ENCODE data around the gene ARL2. TPM values are rescaled to one million over a fixed set of nuclear protein-coding genes. Genes with fewer than 3 reads are reported as not detected.

ARL2 gene
- total RNA-seq, 1 experiment from 2014 or later: 249 TPM

- DNase-seq: no peak
- H3K9me3 ChIP-seq: no peaks in the 10 kb centered on the region
- no peaks in the 10 kb centered on the region for H3K36me3 ChIP-seq
- no peak overlapping the region for H3K4me3 ChIP-seq
- no peaks in the 10 kb centered on the region for H3K27me3 ChIP-seq
Observed at GRCh38 chr11:65058012-65058411, 44.1 kb downstream of the ARL2 start.

GRCh38 chr11:65058419-65059054, 44.6 kb downstream of the ARL2 start, which contains the start of gene NAALADL1:
NAALADL1 (minus strand) TSS chr11:65058553; CDS start chr11:65058521, 32 bp downstream.
- no peak for DNase-seq
- no peaks in the 10 kb centered on the region for H3K36me3 ChIP-seq
- H3K27me3 ChIP-seq: no peaks in the 10 kb centered on the region
- no peak within 1 kb of the TSS for H3K4me3 ChIP-seq
- no peaks in the 10 kb centered on the region for H3K9me3 ChIP-seq

DNA sequence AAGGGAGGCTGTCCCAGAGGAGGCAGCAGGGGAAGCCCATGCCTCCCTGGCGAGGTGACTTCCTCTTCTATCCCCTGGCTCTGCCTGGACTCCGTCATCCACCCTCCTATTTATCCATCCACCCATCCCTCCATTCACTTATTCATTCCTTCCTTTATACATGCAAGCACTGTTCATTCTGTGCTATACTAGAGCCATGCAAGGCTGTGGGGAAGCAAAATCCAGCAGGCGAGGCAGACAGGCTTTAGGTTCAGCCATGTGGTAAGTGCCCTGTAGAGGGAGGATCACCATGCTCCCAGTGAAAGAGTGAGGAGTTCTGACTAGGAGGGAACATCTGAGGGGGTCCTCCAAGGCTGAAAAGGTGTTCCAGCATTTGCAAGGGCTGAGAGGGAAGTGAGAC, 45.6 kb downstream of the ARL2 start:
- Histone ChIP-seq H3K27me3 (no peaks in the 10 kb centered on the region), H3K9me3 (no peaks in the 10 kb centered on the region), H3K4me3 (no peak overlapping the region), H3K36me3 (no peaks in the 10 kb centered on the region)
- DNase-seq: no peak

DNA sequence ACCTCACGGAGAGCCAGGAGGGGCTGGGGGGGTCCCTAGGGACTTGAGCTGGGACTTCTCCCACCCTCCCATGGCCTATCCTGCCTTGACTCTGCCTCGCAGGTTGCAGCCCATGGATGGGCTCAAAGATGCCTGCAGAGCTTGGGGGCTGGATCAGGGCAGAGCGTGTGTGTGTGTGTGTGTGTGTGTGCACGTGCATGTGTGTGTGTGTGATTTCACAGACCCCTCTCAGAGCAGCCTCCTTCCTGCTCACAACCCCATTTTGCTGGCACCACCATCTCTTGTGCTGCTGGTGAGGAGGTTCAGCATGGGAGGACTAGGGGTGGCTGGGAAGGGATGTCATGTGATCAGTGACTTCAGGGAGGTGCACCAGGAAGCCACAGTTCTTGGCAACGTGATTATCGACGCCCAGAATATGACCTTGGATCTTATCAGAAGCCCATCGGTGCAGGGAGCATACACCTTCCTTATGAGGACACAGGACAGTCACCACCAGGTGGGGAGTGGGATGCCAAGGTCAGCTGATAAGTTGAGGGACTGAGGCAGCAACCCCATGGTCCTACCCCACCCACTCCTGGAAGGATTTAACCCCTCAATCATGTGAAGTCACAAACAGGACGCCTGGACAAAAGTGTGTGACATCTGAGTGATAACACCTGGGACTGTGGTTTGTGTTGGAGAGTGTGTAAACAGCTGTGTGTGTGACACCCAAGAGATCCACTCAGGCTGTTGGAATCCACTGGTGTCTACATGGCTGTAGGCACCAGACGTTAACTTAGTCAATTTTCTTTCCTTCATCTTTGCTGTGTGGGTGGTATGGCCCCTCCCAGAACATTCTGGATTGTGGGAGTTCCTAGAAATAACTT, 46.2 kb downstream of the ARL2 start:
- no peaks in the 10 kb centered on the region for H3K27me3 ChIP-seq
- H3K4me3 ChIP-seq: no peak overlapping the region
- no peak for DNase-seq
- no peaks in the 10 kb centered on the region for H3K36me3 ChIP-seq
- H3K9me3 ChIP-seq: no peaks in the 10 kb centered on the region

- DNase-seq: peak; percentile 25
Observed at GRCh38 chr11:65060913-65061408, 47.0 kb downstream of the ARL2 start.

DNA sequence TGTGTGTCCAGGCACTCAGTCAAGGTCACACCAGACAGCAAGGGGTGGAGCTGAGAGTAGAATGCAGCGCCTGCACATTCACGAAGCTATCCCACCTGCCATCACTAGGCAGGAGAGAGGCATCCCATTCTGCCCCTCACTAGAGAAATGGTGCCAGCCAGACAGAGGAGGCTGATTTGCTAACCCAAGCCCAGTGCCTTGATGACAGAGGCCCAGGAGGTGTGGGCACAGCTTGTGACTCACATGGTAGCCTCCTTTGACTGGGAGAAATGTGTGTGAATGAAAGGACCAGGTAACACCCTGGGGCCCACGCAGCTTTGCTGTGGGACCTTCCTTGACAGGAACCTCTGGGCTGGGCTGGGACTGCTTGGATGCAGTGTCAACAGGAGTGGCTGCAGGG, 49.6 kb downstream of the ARL2 start:
- H3K36me3 ChIP-seq: no peaks in the 10 kb centered on the region
- no peaks in the 10 kb centered on the region for H3K9me3 ChIP-seq
- H3K4me3 ChIP-seq: no peak overlapping the region
- DNase-seq: no peak
- H3K27me3 ChIP-seq: no peaks in the 10 kb centered on the region

More at GRCh38 chr11:65060913-65061408, 47.0 kb downstream of the ARL2 start:
- Histone ChIP-seq H3K9me3 (no peaks in the 10 kb centered on the region), H3K36me3 (no peaks in the 10 kb centered on the region), H3K4me3 (no peak overlapping the region), H3K27me3 (no peaks in the 10 kb centered on the region)

- no peak for DNase-seq
- no peak overlapping the region for H3K4me3 ChIP-seq
- H3K27me3 ChIP-seq: no peaks in the 10 kb centered on the region
- H3K36me3 ChIP-seq: no peaks in the 10 kb centered on the region
- no peaks in the 10 kb centered on the region for H3K9me3 ChIP-seq
Observed at GRCh38 chr11:65064847-65065240, 50.9 kb downstream of the ARL2 start.

- no peak for DNase-seq
- no peaks in the 10 kb centered on the region for H3K27me3 ChIP-seq
- no peaks in the 10 kb centered on the region for H3K9me3 ChIP-seq
- H3K4me3 ChIP-seq: no peak overlapping the region
- H3K36me3 ChIP-seq: no peaks in the 10 kb centered on the region
Observed at GRCh38 chr11:65065851-65066250, 51.9 kb downstream of the ARL2 start.

- H3K27me3 ChIP-seq: no peaks in the 10 kb centered on the region
- no peak overlapping the region for H3K4me3 ChIP-seq
- no peaks in the 10 kb centered on the region for H3K36me3 ChIP-seq
- DNase-seq: no peak
- no peaks in the 10 kb centered on the region for H3K9me3 ChIP-seq
Observed at GRCh38 chr11:65066315-65066714, 52.4 kb downstream of the ARL2 start.

GRCh38 chr11:65066805-65067291, 52.9 kb downstream of the ARL2 start:
- DNase-seq: no peak
- Histone ChIP-seq H3K27me3 (no peaks in the 10 kb centered on the region), H3K9me3 (no peaks in the 10 kb centered on the region), H3K4me3 (no peak overlapping the region), H3K36me3 (no peaks in the 10 kb centered on the region)

GRCh38 chr11:65067446-65067845, 53.5 kb downstream of the ARL2 start:
- no peak overlapping the region for H3K4me3 ChIP-seq
- no peaks in the 10 kb centered on the region for H3K9me3 ChIP-seq
- H3K36me3 ChIP-seq: no peaks in the 10 kb centered on the region
- no peak for DNase-seq
- no peaks in the 10 kb centered on the region for H3K27me3 ChIP-seq

GRCh38 chr11:65069217-65069616, 55.3 kb downstream of the ARL2 start:
- no peak for DNase-seq
- H3K36me3 ChIP-seq: no peaks in the 10 kb centered on the region
- no peak overlapping the region for H3K4me3 ChIP-seq
- no peaks in the 10 kb centered on the region for H3K9me3 ChIP-seq
- H3K27me3 ChIP-seq: no peaks in the 10 kb centered on the region

Other genes with a start within 250 kb of the ARL2 start
- 70.1 and 72.2 TPM in 2 replicates for gene SF1, start 235.6 kb upstream of the ARL2 start, total RNA-seq (2014; rRNA removed; shearing (Covaris generic); ENCODE audit: low replicate concordance)
- 6.2 and 14.8 TPM in 2 replicates for gene MAP4K2, start 210.9 kb upstream of the ARL2 start, total RNA-seq (2014; rRNA removed; shearing (Covaris generic); ENCODE audit: low replicate concordance)
- 9.2 and 13.3 TPM in 2 replicates for gene MEN1, start 203.6 kb upstream of the ARL2 start, total RNA-seq (2014; rRNA removed; shearing (Covaris generic); ENCODE audit: low replicate concordance)
- gene CDC42BPG, start 169.5 kb upstream of the ARL2 start, total RNA-seq (2014; rRNA removed; shearing (Covaris generic); ENCODE audit: low replicate concordance): 0.07 and 0.36 TPM in 2 replicates
- gene EHD1, start 135.5 kb upstream of the ARL2 start, total RNA-seq (2014; rRNA removed; shearing (Covaris generic); ENCODE audit: low replicate concordance): 62.9 and 64.8 TPM in 2 replicates
- gene ATG2A, start 97.0 kb upstream of the ARL2 start, total RNA-seq (2014; rRNA removed; shearing (Covaris generic); ENCODE audit: low replicate concordance): 4.6 and 18.6 TPM in 2 replicates
- 5.4 and 8.8 TPM in 2 replicates for gene PPP2R5B, start 89.5 kb upstream of the ARL2 start, total RNA-seq (2014; rRNA removed; shearing (Covaris generic); ENCODE audit: low replicate concordance)
- not detected in 2 replicates for gene GPHA2, start 78.3 kb upstream of the ARL2 start, total RNA-seq (2014; rRNA removed; shearing (Covaris generic); ENCODE audit: low replicate concordance)
- not detected in 2 replicates for gene MAJIN, start 42.1 kb upstream of the ARL2 start, total RNA-seq (2014; rRNA removed; shearing (Covaris generic); ENCODE audit: low replicate concordance)
- 1.3 TPM in 1 of 2 replicates, not detected in the other for gene BATF2, start 17.2 kb upstream of the ARL2 start, total RNA-seq (2014; rRNA removed; shearing (Covaris generic); ENCODE audit: low replicate concordance)
- 11.2 and 18.5 TPM in 2 replicates for gene SNX15, start 13.3 kb downstream of the ARL2 start, total RNA-seq (2014; rRNA removed; shearing (Covaris generic); ENCODE audit: low replicate concordance)
- 42.1 and 54.8 TPM in 2 replicates for gene SAC3D1, start 27.1 kb downstream of the ARL2 start, total RNA-seq (2014; rRNA removed; shearing (Covaris generic); ENCODE audit: low replicate concordance)
- not detected in 2 replicates for gene NAALADL1, start 44.4 kb downstream of the ARL2 start, total RNA-seq (2014; rRNA removed; shearing (Covaris generic); ENCODE audit: low replicate concordance)
- gene CDCA5, start 69.9 kb downstream of the ARL2 start, total RNA-seq (2014; rRNA removed; shearing (Covaris generic); ENCODE audit: low replicate concordance): 42.5 and 43.5 TPM in 2 replicates
- gene ZFPL1, start 70.1 kb downstream of the ARL2 start, total RNA-seq (2014; rRNA removed; shearing (Covaris generic); ENCODE audit: low replicate concordance): 70.2 and 88.7 TPM in 2 replicates
- 60.9 and 117 TPM in 2 replicates for gene VPS51, start 82.1 kb downstream of the ARL2 start, total RNA-seq (2014; rRNA removed; shearing (Covaris generic); ENCODE audit: low replicate concordance)
- 3.5 and 10.9 TPM in 2 replicates for gene TM7SF2, start 97.7 kb downstream of the ARL2 start, total RNA-seq (2014; rRNA removed; shearing (Covaris generic); ENCODE audit: low replicate concordance)
- gene ZNHIT2, start 103.5 kb downstream of the ARL2 start, total RNA-seq (2014; rRNA removed; shearing (Covaris generic); ENCODE audit: low replicate concordance): 12.0 and 14.4 TPM in 2 replicates
- 283 and 364 TPM in 2 replicates for gene FAU, start 108.0 kb downstream of the ARL2 start, total RNA-seq (2014; rRNA removed; shearing (Covaris generic); ENCODE audit: low replicate concordance)
- 74.4 and 79.4 TPM in 2 replicates for gene MRPL49, start 108.2 kb downstream of the ARL2 start, total RNA-seq (2014; rRNA removed; shearing (Covaris generic); ENCODE audit: low replicate concordance)
- gene SYVN1, start 120.4 kb downstream of the ARL2 start, total RNA-seq (2014; rRNA removed; shearing (Covaris generic); ENCODE audit: low replicate concordance): 0.91 and 18.3 TPM in 2 replicates
- gene SPDYC, start 156.1 kb downstream of the ARL2 start, total RNA-seq (2014; rRNA removed; shearing (Covaris generic); ENCODE audit: low replicate concordance): not detected in 2 replicates
- gene CAPN1, start 167.8 kb downstream of the ARL2 start, total RNA-seq (2014; rRNA removed; shearing (Covaris generic); ENCODE audit: low replicate concordance): 99.3 and 167 TPM in 2 replicates
- gene POLA2, start 247.8 kb downstream of the ARL2 start, total RNA-seq (2014; rRNA removed; shearing (Covaris generic); ENCODE audit: low replicate concordance): 4.6 and 8.9 TPM in 2 replicates

Data from MG63 (cell line).